Measurements from ENCODE around the gene GALNS. TPM values are rescaled to one million over a fixed set of nuclear protein-coding genes. Genes with fewer than 3 reads are reported as not detected.

GALNS gene
- total RNA-seq, 2 donors from 2014 or later: 37.2 to 38.6 TPM

DNA sequence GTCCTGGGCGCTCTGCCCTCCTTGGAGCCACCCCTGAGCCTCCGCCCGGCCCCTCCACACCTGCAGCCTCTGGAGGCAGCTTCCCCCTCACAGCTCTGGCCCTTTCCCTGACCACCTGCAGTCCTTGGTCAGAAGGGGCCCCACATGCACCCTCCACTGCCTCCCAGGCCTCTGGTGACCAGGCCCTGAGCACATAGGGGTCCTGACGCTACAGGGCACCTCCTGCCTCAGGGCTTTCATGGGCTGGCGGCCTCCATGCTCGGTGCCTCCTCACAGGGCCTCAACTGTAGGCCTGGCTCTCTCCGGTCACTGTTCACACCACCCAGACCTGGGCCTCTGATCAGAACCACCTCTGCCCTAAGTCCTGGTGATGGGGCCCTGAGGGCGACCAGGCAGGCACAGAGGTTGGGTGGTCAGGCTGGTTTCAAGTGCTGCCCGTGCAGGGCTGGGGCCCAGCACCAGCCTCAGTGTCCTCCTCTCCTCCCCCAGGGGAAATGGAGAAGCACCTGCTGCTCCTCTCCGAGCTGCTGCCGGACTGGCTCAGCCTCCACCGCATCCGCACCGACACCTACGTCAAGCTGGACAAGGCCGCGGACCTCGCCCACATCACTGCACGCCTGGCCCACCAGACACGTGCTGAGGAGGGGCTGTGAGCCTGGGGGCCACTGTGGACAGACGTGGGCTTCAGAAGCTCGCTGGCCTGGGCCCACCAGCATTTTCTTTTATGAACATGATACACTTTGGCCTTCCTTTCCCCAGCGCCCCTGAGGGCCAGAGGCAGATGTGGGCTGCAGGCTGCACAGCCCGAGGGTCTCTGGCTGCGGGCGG, 48.9 kb downstream of the GALNS start:
- DNase-seq: no peak
- Mint-ChIP-seq H3K27ac (peak overlapping the region; percentile 61), H3K4me1 (peaks cover 14% of the 10 kb centered on the region), H3K36me3 (ENCODE audit: low read depth) (no peaks in the 10 kb centered on the region), H3K4me3 (no peak overlapping the region), H3K27me3 (no peaks in the 10 kb centered on the region)
- no peaks in the 10 kb centered on the region for H3K9me3 ChIP-seq (ENCODE audit: control insufficient read depth, low read length, poor library complexity, severe bottlenecking)
- no peak for ATAC-seq

DNA sequence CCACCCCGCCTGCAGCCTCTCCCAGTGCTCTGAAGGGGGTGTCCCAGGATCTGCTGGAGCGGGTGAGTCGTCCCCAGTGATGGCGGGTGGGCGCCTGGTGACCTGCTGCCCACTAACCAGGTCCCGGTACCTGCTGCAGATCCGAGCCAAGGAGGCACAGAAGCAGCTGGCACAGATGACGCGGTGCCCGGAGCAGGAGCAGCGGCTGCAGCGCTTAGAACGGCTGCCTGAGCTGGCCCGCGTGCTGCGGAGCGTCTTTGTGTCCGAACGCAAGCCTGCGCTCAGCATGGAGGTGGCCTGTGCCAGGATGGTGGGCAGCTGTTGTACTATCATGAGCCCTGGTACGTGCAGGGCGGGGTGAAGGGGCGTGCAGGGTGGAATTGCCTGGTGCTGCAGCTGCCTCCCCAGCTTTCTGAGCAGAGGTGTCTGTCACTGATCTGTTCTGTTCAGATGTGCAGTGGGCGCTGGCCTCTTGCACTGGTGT, 49.6 kb downstream of the GALNS start:
- no peak for DNase-seq
- no peak overlapping the region for H3K27ac Mint-ChIP-seq
- no peaks in the 10 kb centered on the region for H3K9me3 ChIP-seq (ENCODE audit: control insufficient read depth, low read length, poor library complexity, severe bottlenecking)
- no peak for ATAC-seq
- H3K4me3 Mint-ChIP-seq: no peak overlapping the region
- H3K36me3 Mint-ChIP-seq (ENCODE audit: low read depth): no peaks in the 10 kb centered on the region
- H3K27me3 Mint-ChIP-seq: no peaks in the 10 kb centered on the region
- peaks cover 14% of the 10 kb centered on the region for H3K4me1 Mint-ChIP-seq

- Mint-ChIP-seq H3K4me1 (peaks cover 10% of the 10 kb centered on the region), H3K36me3 (ENCODE audit: low read depth) (no peaks in the 10 kb centered on the region), H3K4me3 (no peak overlapping the region), H3K27me3 (no peaks in the 10 kb centered on the region), H3K27ac (no peak overlapping the region)
- DNase-seq (no peak), ATAC-seq (no peak)
- no peaks in the 10 kb centered on the region for H3K9me3 ChIP-seq (ENCODE audit: control insufficient read depth, low read length, poor library complexity, severe bottlenecking)
Measured at GRCh38 chr16:88806491-88807111, 50.1 kb downstream of the GALNS start.

DNA sequence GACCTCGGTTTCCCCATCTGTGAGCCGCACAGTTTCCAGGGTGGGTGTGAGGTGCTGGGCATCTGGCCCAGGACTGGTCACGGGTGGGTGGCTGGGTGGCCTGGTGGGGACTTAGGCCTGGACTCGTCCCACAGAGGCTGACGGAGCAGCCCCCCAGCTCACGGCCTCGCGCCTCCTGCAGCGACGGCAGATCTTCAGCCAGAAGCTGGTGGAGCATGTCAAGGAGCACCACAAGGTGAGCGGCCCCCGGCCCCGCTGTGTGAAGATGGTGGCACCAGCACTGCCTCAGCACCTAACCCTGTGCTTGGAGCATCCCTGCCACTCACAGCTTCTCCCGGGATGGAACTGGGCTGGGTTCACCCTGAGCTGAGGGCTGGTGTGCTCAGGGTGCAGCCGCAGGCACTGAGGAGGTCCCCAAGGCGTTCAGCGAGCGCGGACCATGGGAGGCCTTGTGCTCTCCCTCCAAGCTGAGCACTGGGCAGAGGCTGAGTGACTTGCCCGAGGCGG, 50.8 kb downstream of the GALNS start:
- no peak for ATAC-seq
- H3K9me3 ChIP-seq (ENCODE audit: control insufficient read depth, low read length, poor library complexity, severe bottlenecking): no peaks in the 10 kb centered on the region
- Mint-ChIP-seq H3K4me1 (peaks cover 9% of the 10 kb centered on the region), H3K36me3 (ENCODE audit: low read depth) (no peaks in the 10 kb centered on the region), H3K27me3 (no peaks in the 10 kb centered on the region), H3K27ac (no peak overlapping the region), H3K4me3 (no peak overlapping the region)
- no peak for DNase-seq

GRCh38 chr16:88805340-88805715, 51.4 kb downstream of the GALNS start:
- Mint-ChIP-seq H3K27ac (no peak overlapping the region), H3K27me3 (no peaks in the 10 kb centered on the region), H3K4me1 (peaks cover 13% of the 10 kb centered on the region), H3K4me3 (no peak overlapping the region), H3K36me3 (ENCODE audit: low read depth) (no peaks in the 10 kb centered on the region)
- DNase-seq (no peak), ATAC-seq (no peak)
- no peaks in the 10 kb centered on the region for H3K9me3 ChIP-seq (ENCODE audit: control insufficient read depth, low read length, poor library complexity, severe bottlenecking)

GRCh38 chr16:88804552-88805339, 52.0 kb downstream of the GALNS start:
- ATAC-seq: no peak
- Mint-ChIP-seq H3K27ac (no peak overlapping the region), H3K4me1 (peaks cover 13% of the 10 kb centered on the region), H3K4me3 (peak overlapping the region; percentile 70), H3K36me3 (ENCODE audit: low read depth) (no peaks in the 10 kb centered on the region), H3K27me3 (no peaks in the 10 kb centered on the region)
- no peaks in the 10 kb centered on the region for H3K9me3 ChIP-seq (ENCODE audit: control insufficient read depth, low read length, poor library complexity, severe bottlenecking)
- DNase-seq: no peak

DNA sequence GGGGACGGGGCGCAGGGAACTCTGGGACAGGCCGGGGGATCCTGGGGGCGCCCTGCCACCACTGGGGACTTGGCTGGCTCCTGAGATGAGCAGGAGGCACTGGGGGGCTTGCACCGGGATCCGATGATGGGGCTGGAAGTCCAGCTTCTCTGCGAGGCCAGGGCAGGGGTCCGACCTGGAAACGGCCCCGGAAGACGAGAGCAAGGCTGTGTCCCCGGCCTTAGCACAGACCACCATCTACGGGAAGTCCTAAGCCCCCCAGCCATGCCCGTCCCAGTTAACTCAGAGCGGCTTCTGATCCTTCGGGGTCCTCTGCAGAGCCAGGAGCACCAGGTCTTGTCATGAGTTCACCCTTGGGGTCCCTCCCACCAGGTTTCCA, 52.6 kb downstream of the GALNS start:
- Mint-ChIP-seq H3K4me3 (peak overlapping the region; percentile 70), H3K36me3 (ENCODE audit: low read depth) (no peaks in the 10 kb centered on the region), H3K27me3 (no peaks in the 10 kb centered on the region), H3K27ac (no peak overlapping the region), H3K4me1 (peaks cover 13% of the 10 kb centered on the region)
- no peak for DNase-seq
- H3K9me3 ChIP-seq (ENCODE audit: control insufficient read depth, low read length, poor library complexity, severe bottlenecking): no peaks in the 10 kb centered on the region
- no peak for ATAC-seq

DNA sequence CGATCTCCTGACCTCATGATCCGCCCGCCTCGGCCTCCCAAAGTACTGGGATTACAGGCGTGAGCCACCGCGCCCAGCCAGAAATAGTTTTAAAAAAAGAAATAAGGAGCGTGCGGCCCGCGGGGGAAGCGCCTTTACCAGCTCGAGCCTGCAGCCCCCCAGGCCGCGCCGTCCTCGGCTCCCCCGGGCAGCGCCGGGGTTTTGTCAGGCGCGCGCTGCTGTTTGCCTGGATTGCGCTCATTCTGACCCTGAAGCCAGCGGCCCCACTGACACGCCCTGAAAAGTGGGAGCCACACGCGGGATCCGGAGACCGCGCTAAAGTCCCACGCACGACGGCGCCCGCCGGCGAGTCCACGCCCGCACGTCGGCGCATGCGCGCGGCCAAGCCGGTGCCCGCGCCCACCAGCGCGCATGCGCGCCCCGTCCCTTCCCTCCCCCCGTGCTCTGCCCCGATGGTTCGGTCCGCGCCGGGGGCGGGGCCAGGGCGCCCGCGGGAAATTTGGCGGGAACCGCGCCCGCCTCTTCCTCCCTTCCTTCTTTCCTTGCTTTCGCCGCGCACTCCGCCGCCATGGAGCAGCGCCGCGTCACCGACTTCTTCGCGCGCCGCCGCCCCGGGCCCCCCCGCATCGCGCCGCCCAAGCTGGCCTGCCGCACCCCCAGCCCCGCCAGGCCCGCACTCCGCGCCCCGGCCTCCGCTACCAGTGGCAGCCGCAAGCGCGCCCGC, 53.3 kb downstream of the GALNS start, which contains the start of gene CDT1:
Gene CDT1 (plus strand): TSS at position 526 of the 724 bp plus-strand sequence. CDS start 43 bp downstream, at position 569.
- DNase-seq (peak; percentile 80 to 90 (median 84)), ATAC-seq (peak; percentile 74)
- H3K27ac Mint-ChIP-seq: peak within 1 kb of the TSS; percentile 92
- no peaks in the 10 kb centered on the region for H3K9me3 ChIP-seq (ENCODE audit: control insufficient read depth, low read length, poor library complexity, severe bottlenecking)
- peak within 1 kb of the TSS; percentile 87 for H3K4me3 Mint-ChIP-seq
- no peaks in the 10 kb centered on the region for H3K27me3 Mint-ChIP-seq
- no peaks in the 10 kb centered on the region for H3K36me3 Mint-ChIP-seq (ENCODE audit: low read depth)
- peaks cover 15% of the 10 kb centered on the region for H3K4me1 Mint-ChIP-seq

- H3K27ac Mint-ChIP-seq: no peak overlapping the region
- peaks cover 13% of the 10 kb centered on the region for H3K4me1 Mint-ChIP-seq
- ATAC-seq (no peak), DNase-seq (no peak)
- no peaks in the 10 kb centered on the region for H3K36me3 Mint-ChIP-seq (ENCODE audit: low read depth)
- H3K9me3 ChIP-seq (ENCODE audit: control insufficient read depth, low read length, poor library complexity, severe bottlenecking): no peaks in the 10 kb centered on the region
- peak overlapping the region; percentile 56 for H3K4me3 Mint-ChIP-seq
- H3K27me3 Mint-ChIP-seq: no peaks in the 10 kb centered on the region
Measured at GRCh38 chr16:88800277-88800592, 56.5 kb downstream of the GALNS start.

- ATAC-seq: peak; percentile 39
- Mint-ChIP-seq H3K4me3 (peak overlapping the region; percentile 56), H3K27ac (no peak overlapping the region), H3K4me1 (peaks cover 19% of the 10 kb centered on the region), H3K27me3 (no peaks in the 10 kb centered on the region), H3K36me3 (ENCODE audit: low read depth) (no peaks in the 10 kb centered on the region)
- no peaks in the 10 kb centered on the region for H3K9me3 ChIP-seq (ENCODE audit: control insufficient read depth, low read length, poor library complexity, severe bottlenecking)
- DNase-seq: no peak
Measured at GRCh38 chr16:88799569-88800276, 57.0 kb downstream of the GALNS start.

DNA sequence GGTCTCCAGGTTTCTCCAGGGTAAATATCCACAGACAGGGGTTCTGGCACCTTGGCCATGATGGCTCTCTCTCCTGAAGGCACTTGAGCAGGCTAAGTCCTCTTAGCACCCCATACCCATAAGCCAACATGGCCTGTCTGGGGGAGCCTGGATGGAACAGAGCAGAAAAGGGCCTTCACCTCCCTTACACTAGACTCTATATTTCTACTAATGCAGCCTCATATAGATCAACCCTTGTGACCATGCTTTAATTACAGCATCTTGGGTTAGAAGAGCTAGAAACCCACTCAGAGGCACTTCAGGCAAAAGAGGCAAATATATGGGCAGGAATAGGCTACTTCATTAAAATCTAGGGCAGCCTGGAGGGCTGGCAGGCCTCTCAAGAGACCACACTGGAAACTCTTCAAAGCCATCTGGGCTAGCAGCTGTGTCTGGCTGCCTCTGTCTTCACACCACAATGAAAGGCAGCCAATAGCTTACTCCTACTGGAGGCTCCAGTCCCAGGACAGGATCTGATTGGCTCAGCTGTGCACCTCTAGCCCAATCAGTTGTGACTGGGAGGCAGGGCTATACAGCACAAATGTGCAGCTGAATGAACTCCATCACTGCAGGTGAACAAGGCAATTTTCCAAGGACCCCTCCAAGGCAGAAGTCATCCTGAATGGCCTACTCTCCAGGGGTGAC, 57.8 kb downstream of the GALNS start:
- no peak overlapping the region for H3K4me3 Mint-ChIP-seq
- H3K4me1 Mint-ChIP-seq: peaks cover 21% of the 10 kb centered on the region
- ATAC-seq (no peak), DNase-seq (no peak)
- no peak overlapping the region for H3K27ac Mint-ChIP-seq
- no peaks in the 10 kb centered on the region for H3K9me3 ChIP-seq (ENCODE audit: control insufficient read depth, low read length, poor library complexity, severe bottlenecking)
- no peaks in the 10 kb centered on the region for H3K27me3 Mint-ChIP-seq
- no peaks in the 10 kb centered on the region for H3K36me3 Mint-ChIP-seq (ENCODE audit: low read depth)

GRCh38 chr16:88798073-88798472, 58.7 kb downstream of the GALNS start:
- H3K4me3 Mint-ChIP-seq: no peak overlapping the region
- H3K36me3 Mint-ChIP-seq (ENCODE audit: low read depth): no peaks in the 10 kb centered on the region
- ATAC-seq (no peak), DNase-seq (no peak)
- H3K9me3 ChIP-seq (ENCODE audit: control insufficient read depth, low read length, poor library complexity, severe bottlenecking): no peaks in the 10 kb centered on the region
- no peak overlapping the region for H3K27ac Mint-ChIP-seq
- H3K4me1 Mint-ChIP-seq: peaks cover 24% of the 10 kb centered on the region
- H3K27me3 Mint-ChIP-seq: no peaks in the 10 kb centered on the region

Measured in T-helper 17 cell (primary cell).